GM12892 (cell line): ENCODE data around the gene DIO1.

Experiments used
- POLR2A ChIP-seq: IDR thresholded peaks from 2 replicates; pipeline ENCODE4 v1.6.1; 2011; ENCODE audit warnings: low read depth, low read length, control low read depth
- POLR2AphosphoS5 ChIP-seq: IDR thresholded peaks from 2 replicates; pipeline ENCODE4 v1.6.1; 2011; ENCODE audit warnings: low read depth, low read length, control low read depth
- TAF1 ChIP-seq: IDR thresholded peaks from 2 replicates; pipeline ENCODE4 v1.6.1; 2011; ENCODE audit warnings: low read depth, mild to moderate bottlenecking, control low read depth, low read length, borderline replicate concordance

DNA sequence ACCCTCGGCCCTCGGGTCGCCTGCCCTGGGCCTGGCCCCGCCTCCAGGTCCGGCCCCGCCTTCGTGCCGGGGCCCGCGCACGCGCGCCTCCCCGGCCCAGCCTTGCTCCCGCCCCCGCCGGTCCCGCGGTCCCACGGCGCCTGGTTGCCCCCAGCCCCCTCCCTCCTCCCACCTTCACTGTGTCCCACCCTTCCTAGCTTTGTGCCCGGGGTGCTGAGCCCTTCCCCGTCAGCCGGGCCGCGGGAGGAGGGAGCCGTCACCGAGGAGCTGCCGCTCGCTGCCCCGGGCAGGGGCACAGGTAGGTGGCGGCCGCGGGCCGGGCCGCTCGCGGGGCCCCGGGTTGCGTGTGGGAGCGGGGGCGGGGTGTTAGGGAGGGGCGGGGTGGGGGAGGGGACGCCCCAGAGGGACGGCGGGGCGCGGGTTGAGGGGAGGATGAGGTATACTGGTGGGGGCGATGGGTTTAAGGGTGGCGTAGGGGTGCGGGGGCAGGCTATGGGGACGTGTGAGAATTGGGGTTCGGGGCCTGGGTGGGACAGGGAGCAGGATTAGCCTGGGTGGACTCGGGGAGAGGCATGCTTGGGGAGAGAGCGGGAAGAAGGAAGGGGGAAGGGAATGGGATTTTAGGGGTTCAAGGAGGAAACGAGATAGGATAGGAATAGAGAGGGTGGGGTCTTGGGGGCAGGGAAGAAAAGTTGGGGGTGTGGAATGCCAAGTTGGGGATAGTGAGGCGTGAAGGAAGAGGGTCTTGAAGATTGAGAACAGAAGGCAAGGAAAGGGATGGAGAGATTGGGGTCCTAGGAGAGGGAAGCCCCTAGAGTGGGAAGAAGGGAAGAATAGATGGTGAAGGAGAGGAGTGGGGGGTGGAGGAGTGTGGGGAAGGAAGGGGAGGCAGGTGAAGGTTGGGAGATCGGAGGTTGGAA lies 52.5 kb downstream of the DIO1 start, which contains the start of gene LRRC42:
- TF ChIP-seq POLR2A (peak; percentile 29; the same call in 1 of the 2 replicates), POLR2AphosphoS5 (no peak), TAF1 (no peak)
